K562 (cell line): ENCODE results near the gene NT5DC2.

Experiments used
- NCOA1 ChIP-seq: fragments of 450-650 bp; IDR thresholded peaks from 2 replicates; pipeline ENCODE4 v1.6.1; 2016; ENCODE audit warnings: low read depth
- NR4A1 ChIP-seq, 2 experiments: fragments of 250-450 bp in 1 of 2; fragments of 450-650 bp in 1 of 2; sonication (Bioruptor Pico) in 1 of 2; IDR thresholded peaks; 2 replicates each; pipeline versions ENCODE4 v1.4.0 to v1.6.1; 2016 to 2020; ENCODE audit warnings: mild to moderate bottlenecking in 2 of 2, missing compliant biosample characterization in 1 of 2, missing genetic modification characterization in 1 of 2, moderate library complexity in 1 of 2
- TF ChIP-seq, protein P1 (sequence below), 3 experiments: IDR thresholded peaks in 2 of 3; conservative IDR thresholded peaks in 1 of 3; 2 replicates each; pipeline ENCODE4 v1.5.1; 2011 to 2012; ENCODE audit warnings: low read length in 3 of 3, mild to moderate bottlenecking in 3 of 3, control low read depth in 2 of 3, improper control_type of control experiment in 1 of 3, inconsistent platforms in 1 of 3, low read depth in 1 of 3, mixed read lengths in 1 of 3, moderate library complexity in 1 of 3; ENCODE audit not compliant: insufficient read depth in 2 of 3

DNA sequence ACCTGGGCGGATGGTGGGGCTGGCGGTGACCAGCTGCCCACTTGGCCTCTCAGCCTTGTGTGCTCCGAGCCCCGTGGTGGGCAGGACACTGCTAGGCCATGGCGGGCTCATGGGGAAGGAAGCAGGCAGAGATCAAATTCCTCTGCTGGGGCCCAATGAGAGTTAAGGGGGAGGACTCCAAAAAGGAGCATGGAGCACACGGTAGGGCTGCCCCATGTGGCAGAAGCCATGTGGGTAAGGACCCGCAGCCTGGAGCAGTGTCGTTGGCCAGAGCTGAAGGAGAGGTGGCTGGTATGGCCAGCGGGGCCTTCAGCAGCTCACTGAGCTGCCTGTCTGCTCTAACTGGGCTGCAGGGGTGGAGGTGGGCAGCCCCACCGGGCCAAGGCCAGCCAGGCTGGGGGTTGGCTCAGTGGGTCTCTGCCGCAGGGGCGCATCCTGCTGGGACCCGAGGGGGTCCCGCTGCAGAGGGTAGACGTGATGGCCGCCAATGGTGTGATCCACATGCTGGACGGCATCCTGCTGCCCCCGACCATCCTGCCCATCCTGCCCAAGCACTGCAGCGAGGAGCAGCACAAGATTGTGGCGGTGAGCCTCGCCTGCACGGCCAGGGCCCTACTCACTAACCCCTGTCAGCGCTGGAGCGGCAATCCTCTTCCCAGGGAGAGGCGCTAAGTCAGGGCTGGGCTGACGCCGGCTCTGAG lies 27.2 kb downstream of the NT5DC2 start:
- TF ChIP-seq, protein P1, sequence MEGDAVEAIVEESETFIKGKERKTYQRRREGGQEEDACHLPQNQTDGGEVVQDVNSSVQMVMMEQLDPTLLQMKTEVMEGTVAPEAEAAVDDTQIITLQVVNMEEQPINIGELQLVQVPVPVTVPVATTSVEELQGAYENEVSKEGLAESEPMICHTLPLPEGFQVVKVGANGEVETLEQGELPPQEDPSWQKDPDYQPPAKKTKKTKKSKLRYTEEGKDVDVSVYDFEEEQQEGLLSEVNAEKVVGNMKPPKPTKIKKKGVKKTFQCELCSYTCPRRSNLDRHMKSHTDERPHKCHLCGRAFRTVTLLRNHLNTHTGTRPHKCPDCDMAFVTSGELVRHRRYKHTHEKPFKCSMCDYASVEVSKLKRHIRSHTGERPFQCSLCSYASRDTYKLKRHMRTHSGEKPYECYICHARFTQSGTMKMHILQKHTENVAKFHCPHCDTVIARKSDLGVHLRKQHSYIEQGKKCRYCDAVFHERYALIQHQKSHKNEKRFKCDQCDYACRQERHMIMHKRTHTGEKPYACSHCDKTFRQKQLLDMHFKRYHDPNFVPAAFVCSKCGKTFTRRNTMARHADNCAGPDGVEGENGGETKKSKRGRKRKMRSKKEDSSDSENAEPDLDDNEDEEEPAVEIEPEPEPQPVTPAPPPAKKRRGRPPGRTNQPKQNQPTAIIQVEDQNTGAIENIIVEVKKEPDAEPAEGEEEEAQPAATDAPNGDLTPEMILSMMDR (IDR thresholded peaks at IDR 0.05 in 2 of 3, conservative IDR thresholded peaks at IDR 0.05 in 1 of 3; ENCODE audit: insufficient read depth in 2 of 3, low read depth in 1 of 3, low read length in 3 of 3) = no peak
- TF ChIP-seq NR4A1 (CRISPR knock-in tag; IDR thresholded peaks at IDR 0.05) = no peak
- TF ChIP-seq NR4A1 (tag; IDR thresholded peaks at IDR 0.05) = no peak
- TF ChIP-seq NCOA1 = no peak
